ENCODE data around the gene SLC35F3.
"Not testable (repeated sequence)": the region's sequence is repeated elsewhere in the genome, so short reads cannot be mapped to it uniquely, and the experiment has no call there.

Gene SLC35F3

DNA sequence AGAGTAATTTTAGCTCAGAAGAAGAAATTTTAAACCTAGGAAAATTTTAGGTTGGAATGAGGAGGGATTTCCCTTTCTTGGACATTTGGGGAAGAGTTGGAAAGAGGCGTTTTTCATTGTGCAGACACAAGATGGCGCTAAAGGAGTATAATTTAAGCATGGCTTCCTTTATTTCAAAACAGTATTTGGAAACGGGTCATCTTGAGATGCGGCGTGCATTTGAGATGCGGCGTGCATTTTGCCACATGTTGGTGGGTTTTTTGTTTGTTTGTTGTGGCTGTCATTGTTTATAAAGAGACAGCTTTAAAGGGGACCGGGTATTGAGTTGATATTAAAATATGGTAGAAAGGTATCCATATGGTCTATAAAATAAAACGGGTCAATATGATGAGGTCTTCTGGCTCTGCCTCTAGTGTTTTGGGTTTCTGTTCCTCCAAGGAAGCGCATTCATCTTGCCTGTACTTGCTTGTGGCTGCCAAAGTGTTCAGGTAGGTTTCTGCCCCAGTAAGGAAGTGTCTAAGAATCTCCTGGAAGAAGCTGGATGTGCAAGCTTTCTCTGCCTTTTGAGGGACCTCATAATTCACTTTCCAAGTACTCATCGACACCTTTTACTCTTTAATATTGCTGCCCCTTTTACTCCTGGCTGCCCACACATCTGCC, 210.3 kb downstream of the SLC35F3 start:
- TF ChIP-seq, protein P1, sequence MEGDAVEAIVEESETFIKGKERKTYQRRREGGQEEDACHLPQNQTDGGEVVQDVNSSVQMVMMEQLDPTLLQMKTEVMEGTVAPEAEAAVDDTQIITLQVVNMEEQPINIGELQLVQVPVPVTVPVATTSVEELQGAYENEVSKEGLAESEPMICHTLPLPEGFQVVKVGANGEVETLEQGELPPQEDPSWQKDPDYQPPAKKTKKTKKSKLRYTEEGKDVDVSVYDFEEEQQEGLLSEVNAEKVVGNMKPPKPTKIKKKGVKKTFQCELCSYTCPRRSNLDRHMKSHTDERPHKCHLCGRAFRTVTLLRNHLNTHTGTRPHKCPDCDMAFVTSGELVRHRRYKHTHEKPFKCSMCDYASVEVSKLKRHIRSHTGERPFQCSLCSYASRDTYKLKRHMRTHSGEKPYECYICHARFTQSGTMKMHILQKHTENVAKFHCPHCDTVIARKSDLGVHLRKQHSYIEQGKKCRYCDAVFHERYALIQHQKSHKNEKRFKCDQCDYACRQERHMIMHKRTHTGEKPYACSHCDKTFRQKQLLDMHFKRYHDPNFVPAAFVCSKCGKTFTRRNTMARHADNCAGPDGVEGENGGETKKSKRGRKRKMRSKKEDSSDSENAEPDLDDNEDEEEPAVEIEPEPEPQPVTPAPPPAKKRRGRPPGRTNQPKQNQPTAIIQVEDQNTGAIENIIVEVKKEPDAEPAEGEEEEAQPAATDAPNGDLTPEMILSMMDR (conservative IDR thresholded peaks at IDR 0.05) = peak; percentile 74
- H3K27ac ChIP-seq = peak overlapping the region; percentile 84

DNA sequence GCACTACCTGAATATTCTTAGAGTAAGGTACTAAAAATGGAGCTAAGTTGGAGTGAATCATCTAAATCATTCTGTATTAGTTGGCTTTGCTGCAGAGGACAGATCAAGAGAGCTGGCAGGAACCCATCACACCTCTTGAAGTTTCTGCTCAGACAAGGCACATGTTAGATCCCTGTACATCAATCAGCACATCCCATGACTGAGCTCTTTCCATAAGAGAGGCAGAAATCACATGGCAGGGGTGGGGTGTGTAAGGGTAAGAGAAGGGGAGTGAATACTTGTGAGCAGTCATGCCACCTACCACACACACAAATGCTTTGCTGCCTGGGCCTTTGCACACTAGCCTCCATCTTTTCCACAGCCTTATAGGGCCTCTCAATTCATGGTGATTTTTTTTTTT, 214.4 kb downstream of the SLC35F3 start:
- TF ChIP-seq, protein P1 (conservative IDR thresholded peaks at IDR 0.05) = no peak
- H3K27ac ChIP-seq = no peak overlapping the region

DNA sequence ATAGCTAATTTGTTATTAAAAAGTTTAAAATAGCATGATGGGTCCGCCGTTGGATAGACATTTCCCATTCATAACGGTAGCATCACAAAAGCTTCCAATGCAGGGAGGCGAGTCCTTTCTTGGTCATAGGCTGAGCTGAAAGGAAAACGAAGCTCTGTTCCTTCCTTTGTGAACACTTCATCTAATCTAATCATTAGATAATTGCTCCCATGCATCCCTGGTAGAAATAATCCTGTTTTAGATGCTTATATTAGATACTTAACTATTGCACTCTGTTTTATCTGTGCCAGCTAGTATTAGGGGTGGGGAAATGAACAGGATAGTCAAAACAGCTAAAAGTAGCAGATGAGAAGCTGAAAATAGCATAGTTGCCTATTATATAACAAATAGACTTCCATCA, 215.0 kb downstream of the SLC35F3 start:
- TF ChIP-seq, protein P1 (conservative IDR thresholded peaks at IDR 0.05) = no peak
- no peak overlapping the region for H3K27ac ChIP-seq

DNA sequence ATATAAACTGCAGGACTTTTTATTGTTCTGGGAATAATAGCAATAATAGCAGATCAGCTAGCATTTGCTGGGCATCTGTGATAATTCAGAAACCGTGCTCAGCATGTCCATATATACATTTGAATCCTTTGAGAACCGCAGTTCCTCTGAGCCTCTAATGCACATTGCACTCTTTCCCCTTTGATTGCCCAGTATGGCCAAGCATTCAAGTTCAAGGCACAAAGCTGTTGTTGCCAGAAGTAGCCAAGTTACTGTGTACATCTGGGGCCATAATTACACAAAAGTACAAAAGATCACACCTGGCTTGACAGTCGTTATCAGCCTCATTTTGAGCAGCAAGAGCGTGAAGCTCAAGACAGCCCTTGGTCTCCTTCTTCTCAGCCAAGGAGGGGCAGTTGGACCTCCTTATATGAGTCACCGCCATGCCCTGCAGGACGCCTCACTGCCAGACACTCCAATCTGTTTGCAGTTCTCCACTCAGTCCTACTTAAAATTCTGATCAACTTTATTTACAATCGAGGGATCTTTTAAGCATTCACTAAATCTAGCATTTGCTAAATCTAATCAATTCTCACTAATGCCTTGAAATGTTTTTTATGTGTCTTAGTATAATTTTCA, 216.0 kb downstream of the SLC35F3 start:
- no peak overlapping the region for H3K27ac ChIP-seq
- TF ChIP-seq, protein P1 (conservative IDR thresholded peaks at IDR 0.05) = no peak

DNA sequence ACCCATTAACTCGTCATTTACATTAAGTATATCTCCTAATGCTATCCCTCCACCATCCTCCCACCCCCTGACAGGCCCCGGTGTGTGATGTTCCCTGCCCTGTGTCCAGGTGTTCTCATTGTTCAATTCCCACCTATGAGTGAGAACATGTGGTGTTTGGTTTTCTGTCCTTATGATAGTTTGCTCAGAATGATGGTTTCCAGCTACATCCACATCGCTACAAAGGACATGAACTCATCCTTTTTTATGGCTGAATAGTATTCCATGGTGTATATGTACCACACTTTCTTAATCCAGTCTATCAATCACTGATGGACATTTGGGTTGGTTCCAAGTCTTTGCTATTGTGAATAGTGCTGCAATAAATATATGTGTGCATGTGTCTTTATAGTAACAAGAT, 217.2 kb downstream of the SLC35F3 start:
- not testable (repeated sequence) for H3K27ac ChIP-seq

DNA sequence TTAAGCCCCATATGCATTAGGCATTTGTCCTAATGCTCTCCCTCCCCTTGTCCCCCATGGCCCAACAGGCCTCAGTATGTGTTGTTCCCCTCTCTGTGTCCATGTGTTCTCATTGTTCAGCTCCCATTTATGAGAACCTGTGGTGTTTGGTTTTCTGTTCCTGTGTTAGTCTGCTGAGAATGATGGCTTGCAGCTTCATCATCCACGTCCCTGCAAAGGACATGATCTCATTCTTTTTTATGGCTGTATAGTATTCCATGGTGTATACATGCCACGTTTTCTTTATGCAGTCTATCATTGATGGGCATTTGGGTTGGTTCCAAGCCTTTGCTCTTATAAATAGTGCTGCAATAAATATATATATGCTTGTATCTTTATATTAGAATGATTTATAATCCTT, 218.1 kb downstream of the SLC35F3 start:
- H3K27ac ChIP-seq = not testable (repeated sequence)

DNA sequence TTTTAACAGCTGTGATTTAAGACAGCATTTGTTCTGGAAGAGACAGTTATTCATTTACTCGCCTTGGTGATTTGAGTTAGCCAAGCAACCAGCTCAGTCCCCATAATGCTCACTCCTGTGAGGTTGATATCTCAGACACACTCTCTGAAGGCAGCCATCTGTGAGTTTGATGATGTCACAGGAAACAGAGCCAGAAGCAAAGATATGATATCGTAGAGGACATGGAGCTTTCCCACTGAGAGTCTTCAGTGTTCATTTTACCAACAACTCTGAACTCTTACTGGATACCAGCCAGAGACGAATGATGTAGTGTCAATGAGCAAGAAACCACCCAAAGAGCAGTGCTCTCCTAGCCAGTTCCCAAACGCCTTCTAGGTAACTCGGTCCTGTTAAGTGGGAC, 219.4 kb downstream of the SLC35F3 start:
- TF ChIP-seq, protein P1 (conservative IDR thresholded peaks at IDR 0.05) = no peak

DNA sequence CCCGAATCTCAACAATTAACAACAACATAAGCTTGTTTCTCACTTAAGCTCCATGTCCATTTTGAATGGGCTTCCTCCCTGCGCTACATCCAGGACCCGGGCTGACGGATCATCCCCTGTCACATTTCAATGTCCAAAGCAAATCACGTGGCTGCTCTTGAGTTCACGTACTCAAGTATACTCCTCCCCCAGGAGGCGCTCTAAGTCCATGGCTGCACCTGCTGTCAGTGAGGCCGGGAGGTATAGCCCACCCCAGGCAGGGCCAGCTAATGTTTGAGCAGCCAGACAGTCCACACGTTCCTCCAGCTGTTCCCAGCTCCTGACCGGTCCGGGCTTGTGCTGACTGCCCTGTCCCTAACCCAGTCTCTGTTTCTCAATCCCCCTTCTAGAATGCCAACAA, 220.8 kb downstream of the SLC35F3 start:
- TF ChIP-seq, protein P1 (conservative IDR thresholded peaks at IDR 0.05) = no peak; the same call in 1 of the 2 replicates

More for the DNA sequence above, 219.4 kb downstream of the SLC35F3 start:
- no peak overlapping the region for H3K27ac ChIP-seq

More for the DNA sequence above, 220.8 kb downstream of the SLC35F3 start:
- H3K27ac ChIP-seq = no peak overlapping the region

Data from VCaP (cell line).